H1 (cell line): ENCODE data around the gene CXCL16. TPM values are rescaled to one million over a fixed set of nuclear protein-coding genes. Genes with fewer than 3 reads are reported as not detected.

Experiments
- CTCF ChIA-PET: fragments of 300-600 bp; sonication (Branson Sonifier 250); formaldehyde crosslinking; loops from one replicate; lab custom pipeline; 2021; ENCODE audit not compliant: partially characterized antibody; lab: Charles Lee
- POLR2A ChIA-PET: fragments of 300-600 bp; sonication (Branson Sonifier 250); formaldehyde crosslinking; loops from one replicate; lab custom pipeline; 2021; ENCODE audit warnings: inconsistent platforms; ENCODE audit not compliant: partially characterized antibody; lab: Charles Lee
- DNase-seq, 2 experiments: peaks; one replicate each; pipeline versions ENCODE4 v3.0.0 to v3.0.0-alpha.2; 2010 to 2022; ENCODE audit warnings: low spot score in 2 of 2, low read depth in 1 of 2, mixed read lengths in 1 of 2
- FAIRE-seq: peaks from 2 replicates; lab custom pipeline; 2011; peaks lifted over from hg19 to GRCh38; lab: Jason Lieb, UNC
- H2AFZ ChIP-seq: 2 replicates; pipeline ENCODE4 v1.8.1; 2012; ENCODE audit warnings: low read length, inconsistent platforms
- H2AK5ac ChIP-seq: 2 replicates; pipeline ENCODE4 v1.6.1; 2013; ENCODE audit warnings: low read depth, low read length
- H2BK120ac ChIP-seq: replicated peaks from 2 replicates; pipeline ENCODE3; 2013; ENCODE audit warnings: low read depth, low read length, inconsistent platforms
- H2BK12ac ChIP-seq: 2 replicates; pipeline ENCODE4 v1.6.1; 2013; ENCODE audit warnings: low read depth, low read length
- H2BK15ac ChIP-seq: 2 replicates; pipeline ENCODE4 v1.6.1; 2013; ENCODE audit warnings: low read length
- H2BK20ac ChIP-seq: 2 replicates; pipeline ENCODE4 v1.6.1; 2013; ENCODE audit warnings: low read length
- H2BK5ac ChIP-seq: 2 replicates; pipeline ENCODE4 v1.6.1; 2013; ENCODE audit warnings: low read depth, low read length
- H3K14ac ChIP-seq: 2 replicates; pipeline ENCODE4 v1.6.1; 2013; ENCODE audit warnings: inconsistent platforms; ENCODE audit not compliant: insufficient read length
- H3K18ac ChIP-seq: 2 replicates; pipeline ENCODE4 v1.6.1; 2013; ENCODE audit warnings: low read length; ENCODE audit errors: extremely low read depth
- H3K23ac ChIP-seq: 2 replicates; pipeline ENCODE4 v1.6.1; 2013; ENCODE audit warnings: inconsistent platforms; ENCODE audit not compliant: insufficient read length
- H3K23me2 ChIP-seq: 2 replicates; pipeline ENCODE4 v1.6.1; 2013; ENCODE audit warnings: low read depth, low read length
- H3K27ac ChIP-seq: 2 replicates; pipeline ENCODE4 v1.6.1; 2011; ENCODE audit warnings: low read depth, low read length, inconsistent platforms
- H3K27me3 ChIP-seq, 4 experiments: replicated peaks in 1 of 4; 1 replicate in 1 of 4; 2 replicates in 3 of 4; pipeline versions ENCODE4 v1.6.1 to v1.8.1; 2011 to 2013; ENCODE audit warnings: low read length in 3 of 4, mild to moderate bottlenecking in 3 of 4, inconsistent platforms in 2 of 4, mixed read lengths in 2 of 4, moderate library complexity in 1 of 4; ENCODE audit not compliant: control insufficient read depth in 3 of 4, insufficient read depth in 3 of 4; ENCODE audit errors: extremely low read depth in 1 of 4
- H3K36me3 ChIP-seq, 4 experiments: 2 replicates each; pipeline versions ENCODE4 v1.6.1 to v1.8.1; 2011 to 2013; ENCODE audit warnings: mild to moderate bottlenecking in 4 of 4, low read length in 3 of 4, moderate library complexity in 2 of 4, control low read depth in 1 of 4, inconsistent platforms in 1 of 4; ENCODE audit not compliant: insufficient read depth in 4 of 4, control insufficient read depth in 2 of 4
- H3K4ac ChIP-seq: replicated peaks from 2 replicates; pipeline ENCODE3; 2013; ENCODE audit warnings: low read length, low read depth, mixed read lengths, inconsistent platforms; ENCODE audit not compliant: insufficient read length
- H3K4me1 ChIP-seq, 4 experiments: replicated peaks in 1 of 4; 1 replicate in 1 of 4; 2 replicates in 3 of 4; pipeline versions ENCODE4 v1.6.1 to v1.8.1; 2011 to 2013; ENCODE audit warnings: low read length in 3 of 4, inconsistent platforms in 2 of 4, mixed read lengths in 1 of 4; ENCODE audit not compliant: insufficient read depth in 4 of 4, control insufficient read depth in 3 of 4
- H3K4me2 ChIP-seq, 2 experiments: 2 replicates each; pipeline versions ENCODE4 v1.6.1 to v1.8.1; 2011 to 2013; ENCODE audit warnings: low read depth in 2 of 2, low read length in 2 of 2, control low read depth in 1 of 2, inconsistent platforms in 1 of 2, mild to moderate bottlenecking in 1 of 2; ENCODE audit not compliant: insufficient read depth in 1 of 2
- H3K4me3 ChIP-seq, 4 experiments: fragments of 200-600, 300-600 bp in 1 of 4; sonication (generic), shearing (Covaris generic), sonication (Bioruptor Twin) in 1 of 4; 2 replicates each; pipeline versions ENCODE4 v1.5.1 to v1.8.1; 2011 to 2016; ENCODE audit warnings: low read length in 4 of 4, low read depth in 3 of 4, control low read depth in 2 of 4, inconsistent platforms in 2 of 4, mild to moderate bottlenecking in 2 of 4, mixed read lengths in 1 of 4, moderate library complexity in 1 of 4; ENCODE audit not compliant: insufficient read depth in 2 of 4; ENCODE audit errors: extremely low read depth in 1 of 4
- H3K56ac ChIP-seq: replicated peaks from 2 replicates; pipeline ENCODE3; 2013; ENCODE audit warnings: low read depth, mild to moderate bottlenecking, mixed read lengths, low read length, inconsistent platforms; ENCODE audit not compliant: insufficient read length
- H3K79me1 ChIP-seq: 2 replicates; pipeline ENCODE4 v1.6.1; 2013; ENCODE audit warnings: low read depth, low read length, control low read depth
- H3K79me2 ChIP-seq, 2 experiments: 2 replicates each; pipeline versions ENCODE4 v1.6.1 to v1.8.1; 2012 to 2013; ENCODE audit warnings: low read length in 2 of 2, mild to moderate bottlenecking in 2 of 2, inconsistent platforms in 1 of 2; ENCODE audit not compliant: insufficient read depth in 2 of 2, control insufficient read depth in 1 of 2
- H3K9ac ChIP-seq, 4 experiments: replicated peaks in 1 of 4; 1 replicate in 1 of 4; 2 replicates in 3 of 4; pipeline versions ENCODE4 v1.6.1 to v1.8.1; 2011 to 2013; ENCODE audit warnings: low read depth in 3 of 4, low read length in 3 of 4, control low read depth in 2 of 4, mild to moderate bottlenecking in 2 of 4, moderate library complexity in 2 of 4, inconsistent platforms in 1 of 4; ENCODE audit errors: extremely low read depth in 1 of 4
- H3K9me3 ChIP-seq, 2 experiments: 2 replicates each; pipeline versions ENCODE4 v1.6.1 to v1.8.1; 2012 to 2013; ENCODE audit warnings: mild to moderate bottlenecking in 2 of 2, moderate library complexity in 2 of 2, control low read depth in 1 of 2, inconsistent platforms in 1 of 2, low read depth in 1 of 2, low read length in 1 of 2, mixed read lengths in 1 of 2; ENCODE audit not compliant: insufficient read depth in 2 of 2
- H4K20me1 ChIP-seq, 2 experiments: replicated peaks in 1 of 2; 2 replicates each; pipeline versions ENCODE3 to v1.8.1; 2011 to 2013; ENCODE audit warnings: inconsistent platforms in 2 of 2, low read length in 2 of 2, mild to moderate bottlenecking in 1 of 2; ENCODE audit not compliant: insufficient read depth in 2 of 2, control insufficient read depth in 1 of 2
- H4K5ac ChIP-seq: 2 replicates; pipeline ENCODE4 v1.6.1; 2013; ENCODE audit warnings: low read length, low read depth, mixed read lengths, inconsistent platforms; ENCODE audit not compliant: insufficient read length
- H4K8ac ChIP-seq: 2 replicates; pipeline ENCODE4 v1.8.0; 2013; ENCODE audit warnings: mild to moderate bottlenecking, moderate library complexity, low read length, inconsistent platforms; ENCODE audit not compliant: insufficient read depth; ENCODE audit errors: extremely low read depth
- H4K91ac ChIP-seq: replicated peaks from 2 replicates; pipeline ENCODE3; 2013; ENCODE audit warnings: low read length, mixed read lengths, inconsistent platforms; ENCODE audit not compliant: insufficient read length
- CHD2 ChIP-seq: IDR thresholded peaks from 2 replicates; pipeline ENCODE4 v1.6.1; 2012; ENCODE audit warnings: low read length, improper control_type of control experiment
- EP300 ChIP-seq, 2 experiments: IDR thresholded peaks; 1 replicate in 1 of 2; 2 replicates in 1 of 2; pipeline ENCODE4 v1.6.1; 2011 to 2012; ENCODE audit warnings: low read depth in 2 of 2, low read length in 2 of 2, mild to moderate bottlenecking in 2 of 2, borderline replicate concordance in 1 of 2, inconsistent platforms in 1 of 2, moderate library complexity in 1 of 2
- HDAC6 ChIP-seq: IDR thresholded peaks from one replicate; pipeline ENCODE4 v1.7.1; 2012; ENCODE audit warnings: low read depth, mild to moderate bottlenecking, inconsistent platforms, low read length, moderate library complexity
- KDM1A ChIP-seq: fragments of 200-600, 300-600 bp; sonication (generic); IDR thresholded peaks from 2 replicates; pipeline ENCODE4 v1.7.1; 2016; ENCODE audit warnings: mild to moderate bottlenecking, low read length, borderline replicate concordance
- MAFK ChIP-seq: IDR thresholded peaks from 2 replicates; pipeline ENCODE4 v1.6.1; 2012; ENCODE audit warnings: low read depth, mild to moderate bottlenecking, improper control_type of control experiment, low read length
- RAD21 ChIP-seq, 2 experiments: IDR thresholded peaks in 1 of 2; conservative IDR thresholded peaks in 1 of 2; 2 replicates each; pipeline ENCODE4 v1.6.1; 2011; ENCODE audit warnings: low read depth in 2 of 2, low read length in 2 of 2, improper control_type of control experiment in 1 of 2, inconsistent platforms in 1 of 2, mild to moderate bottlenecking in 1 of 2, moderate library complexity in 1 of 2
- RFX5 ChIP-seq: IDR thresholded peaks from 2 replicates; pipeline ENCODE4 v1.6.1; 2011; ENCODE audit warnings: low read depth, low read length, improper control_type of control experiment, borderline replicate concordance
- RNF2 ChIP-seq: fragments of 200-900, 300-1000 bp; sonication (generic); IDR thresholded peaks from 2 replicates; pipeline ENCODE4 v1.7.1; 2016; ENCODE audit warnings: borderline replicate concordance, low read depth, mild to moderate bottlenecking, antibody characterized with exemption, low read length; ENCODE audit not compliant: poor library complexity, severe bottlenecking; ENCODE audit errors: missing control alignments
- SIX5 ChIP-seq: IDR thresholded peaks from 2 replicates; pipeline ENCODE4 v1.6.1; 2011; ENCODE audit warnings: mild to moderate bottlenecking, low read depth, low read length
- SP4 ChIP-seq: IDR thresholded peaks from 2 replicates; pipeline ENCODE4 v1.6.1; 2012; ENCODE audit warnings: low read length, inconsistent platforms
- TBP ChIP-seq: IDR thresholded peaks from 2 replicates; pipeline ENCODE4 v1.6.1; 2011; ENCODE audit warnings: low read depth, low read length, improper control_type of control experiment
- USF2 ChIP-seq: IDR thresholded peaks from 2 replicates; pipeline ENCODE4 v1.6.1; 2011; ENCODE audit warnings: low read length, improper control_type of control experiment
- YY1 ChIP-seq: IDR thresholded peaks from 2 replicates; pipeline ENCODE4 v1.6.1; 2011; ENCODE audit warnings: low read depth, mild to moderate bottlenecking, low read length
- WGBS, 2 experiments: shearing (Covaris generic) in 1 of 2; methylation state at CpG; one replicate each; pipeline versions ENCODE4 v1.1.6 to v1.1.7; 2013 to 2015; ENCODE audit warnings: low lambda C conversion rate in 2 of 2, mixed read lengths in 2 of 2, inconsistent platforms in 1 of 2, low coverage in 1 of 2, missing lambda C conversion rate in 1 of 2; ENCODE audit not compliant: insufficient replicate concordance in 2 of 2, insufficient coverage in 1 of 2, insufficient read length in 1 of 2; ENCODE audit errors: extremely low coverage in 1 of 2, missing lambda C conversion rate in 1 of 2; 5-methylcytosine and 5-hydroxymethylcytosine counted together
- polyA plus RNA-seq, 7 experiments: library from polyadenylated mRNA; depleted of rRNA in 3 of 7; stranded (reverse) in 5 of 7; unstranded in 2 of 7; fragments of >200 nt in 5 of 7; fragments of 200-250 nt in 2 of 7; gene quantifications; 1 replicate in 5 of 7; 2 replicates in 1 of 7; 4 replicates in 1 of 7; pipeline versions ENCODE4 v1.2.1 to v1.2.3, GENCODE V29; 2011 to 2013; ENCODE audit warnings: missing spikeins in 2 of 7, mixed read lengths in 2 of 7
- total RNA-seq: library from RNA; stranded (reverse); fragmentation: NEBNext Ultra II Directional; extraction: Animal tissue kit (Norgen Biotek cat#: 25700); gene quantifications from 2 replicates; pipeline ENCODE4 v1.2.1, GENCODE V29; 2021

CXCL16 gene
- total and polyA plus RNA-seq, 2 of the 8 experiments (the other 6 are each of a cell fraction or from before 2014, with no cell fraction given) = 3.5 to 4.8 TPM

- H3K36me3 ChIP-seq = peaks cover 0 to 36% (median 18%) of the 10 kb centered on the region in 4 experiments; a peak in 7 of 8 replicates
- H3K4me3 ChIP-seq = no peak overlapping the region
- H3K27me3 ChIP-seq = no peaks in the 10 kb centered on the region
- no peaks in the 10 kb centered on the region for H3K23me2 ChIP-seq
- H4K91ac ChIP-seq = no peak overlapping the region
- no peaks in the 10 kb centered on the region; the same call in 1 of the 2 replicates for H3K79me1 ChIP-seq
- no peak overlapping the region for H2BK120ac ChIP-seq
- H4K5ac ChIP-seq = no peak overlapping the region
- no peak overlapping the region for H3K56ac ChIP-seq
- H3K4ac ChIP-seq = no peak overlapping the region
- H2AK5ac ChIP-seq = no peak overlapping the region
- CTCF ChIA-PET = no interaction called here
- DNase-seq (no peak), FAIRE-seq (no peak)
- H3K9ac ChIP-seq = no peak overlapping the region
- H3K23ac ChIP-seq = no peak overlapping the region
- H3K18ac ChIP-seq = no peak overlapping the region
- H3K27ac ChIP-seq = no peak overlapping the region
- peaks cover 0 to 2% of the 10 kb centered on the region in 2 experiments for H4K20me1 ChIP-seq
- no peak overlapping the region for H3K14ac ChIP-seq
- no peaks in the 10 kb centered on the region for H3K4me1 ChIP-seq
- POLR2A ChIA-PET = no interaction called here
- peaks cover 0 to 3% of the 10 kb centered on the region in 2 experiments; a peak in 1 of 4 replicates for H3K79me2 ChIP-seq
- H2BK20ac ChIP-seq = no peak overlapping the region
- no peaks in the 10 kb centered on the region for H3K9me3 ChIP-seq
- H4K8ac ChIP-seq = no peak overlapping the region
- no peak overlapping the region for H2BK5ac ChIP-seq
- no peak overlapping the region for H2AFZ ChIP-seq
- no peak overlapping the region for H2BK15ac ChIP-seq
- H3K4me2 ChIP-seq = no peak overlapping the region
- 88% methylated on average over 16 of the region's 17 CpGs; no CpG with 5 or more reads in 1 of the 2 experiments for WGBS, 2 experiments
- no peak overlapping the region for H2BK12ac ChIP-seq
- TF ChIP-seq SP4 (no peak), SIX5 (no peak), YY1 (no peak), MAFK (no peak), CHD2 (no peak), HDAC6 (no peak), TBP (no peak), EP300 (IDR thresholded peaks at IDR 0.05; ENCODE audit: borderline replicate concordance in 1 of 2, low read depth in 2 of 2, low read length in 2 of 2) (no peak), RNF2 (no peak), KDM1A (no peak), USF2 (no peak), RAD21 (IDR thresholded peaks at IDR 0.05 in 1 of 2, conservative IDR thresholded peaks at IDR 0.05 in 1 of 2; ENCODE audit: low read depth in 2 of 2, low read length in 2 of 2) (no peak), RFX5 (no peak)
Observed at GRCh38 chr17:4717791-4718190, 21.9 kb downstream of the CXCL16 start.
